Psoas muscle (tissue), 8 donors: ENCODE measurements around the gene CCDC146. TPM values are rescaled to one million over a fixed set of nuclear protein-coding genes. Genes with fewer than 3 reads are reported as not detected.
"Not testable (repeated sequence)": the region's sequence is repeated elsewhere in the genome, so short reads cannot be mapped to it uniquely, and the experiment has no call there.

ENCODE experiments used
- ATAC-seq, 4 donors: fragments of 200-7000 bp; cut with Tn5 transposase; one replicate each; pipeline ENCODE4 v1.9.1; 2020; ENCODE audit warnings: moderate library complexity in 3 of 4, mild to moderate bottlenecking in 2 of 4
- DNase-seq, 2 donors: peaks; one replicate each; pipeline ENCODE4 v3.0.0-alpha.2; 2020
- H3K27ac ChIP-seq: fragments of 200-600 bp; one replicate; pipeline ENCODE4 v1.8.0; 2022
- H3K27me3 ChIP-seq, 3 donors: fragments of 200-600 bp in 1 of 3; one replicate each; pipeline versions ENCODE4 v1.6.1 to v1.8.0; 2013 to 2022; ENCODE audit warnings: low read length in 2 of 3, mild to moderate bottlenecking in 2 of 3, moderate library complexity in 1 of 3; ENCODE audit not compliant: insufficient read depth in 3 of 3
- H3K36me3 ChIP-seq, 2 donors: fragments of 200-600 bp in 1 of 2; one replicate each; pipeline versions ENCODE4 v1.6.1 to v1.8.0; 2013 to 2022; ENCODE audit warnings: low read depth in 1 of 2, mild to moderate bottlenecking in 1 of 2, moderate library complexity in 1 of 2; ENCODE audit not compliant: insufficient read depth in 1 of 2
- H3K4me1 ChIP-seq: fragments of 200-600 bp; one replicate; pipeline ENCODE4 v1.8.0; 2022
- H3K4me3 ChIP-seq: fragments of 200-600 bp; one replicate; pipeline ENCODE4 v1.8.0; 2022; ENCODE audit warnings: mild to moderate bottlenecking
- H3K9me3 ChIP-seq: fragments of 200-600 bp; one replicate; pipeline ENCODE4 v1.8.0; 2022
- CTCF ChIP-seq: fragments of 200-600 bp; IDR thresholded peaks from one replicate; pipeline ENCODE4 v1.8.0; 2022; ENCODE audit warnings: antibody characterized with exemption
- WGBS, 3 donors: extraction: QIAGEN DNeasy Blood & Tissue Kit; methylation state at CpG; one replicate each; pipeline versions ENCODE4 v1.1.6 to v1.1.7; 2013; 5-methylcytosine and 5-hydroxymethylcytosine counted together
- intact Hi-C, 2 donors: fragments of 100-400 bp; cut with DNase I; formaldehyde crosslinking; loops; one replicate each; pipeline versions ENCODE4 v1.11.0 to v1.14.2; 2022
- polyA plus RNA-seq, 3 donors: library from polyadenylated mRNA; stranded (reverse); fragments of 200-250 nt; gene quantifications; one replicate each; pipeline ENCODE4 v1.2.3, GENCODE V29; 2013
- total RNA-seq, 4 donors: library from RNA; stranded (reverse); fragmentation: NEBNext Ultra II Directional in 2 of 4; extraction: Animal tissue kit (Norgen Biotek cat#: 25700) in 2 of 4; gene quantifications; one replicate each; pipeline versions ENCODE4 v1.2.1 to v1.2.4, GENCODE V29; 2021 to 2023
- donor health status: healthy with polysubstance abuse.
- donor health status: DM: no; HTN: no; CAD: no; lungs with moderate emphysema.
- donor health status: Bipolar disorder and iron deficiency.
- donor health status: healthy.
- donor health status: DM: yes; HTN: yes; CAD: no.
- donor health status: DM: no; HTN: no; CAD: no.
- donor health status: DM: no; HTN: no; CAD: no.
- donor health status: DM: yes; HTN: yes; CAD: no.

CCDC146 gene
- total and polyA plus RNA-seq, 7 donors = 1.2 to 3.5 (median 1.9) TPM

- WGBS, 3 donors = 77 to 78% (median 78%) methylated on average over 4 of the region's 4 CpGs
- H3K4me3 ChIP-seq = no peak overlapping the region
- no peak for ATAC-seq
Measured at GRCh38 chr7:77222065-77222464, 99.7 kb downstream of the CCDC146 start.

GRCh38 chr7:77222819-77223218 lies 100.4 kb downstream of the CCDC146 start:
- 58 to 74% (median 60%) methylated on average over 4 of the region's 4 CpGs for WGBS, 3 donors
- DNase-seq (no peak), ATAC-seq (no peak)
- no peaks in the 10 kb centered on the region for H3K4me1 ChIP-seq
- intact Hi-C loops = no loop called here
- H3K27ac ChIP-seq = no peak overlapping the region
- H3K4me3 ChIP-seq = no peak overlapping the region
- TF ChIP-seq CTCF = no peak
- H3K9me3 ChIP-seq = no peaks in the 10 kb centered on the region
- H3K27me3 ChIP-seq = no peaks in the 10 kb centered on the region
- H3K36me3 ChIP-seq = no peaks in the 10 kb centered on the region

More at GRCh38 chr7:77222065-77222464, 99.7 kb downstream of the CCDC146 start:
- DNase-seq = no peak
- intact Hi-C loops = no loop called here
- no peaks in the 10 kb centered on the region for H3K9me3 ChIP-seq
- H3K36me3 ChIP-seq = no peaks in the 10 kb centered on the region
- TF ChIP-seq CTCF = no peak
- H3K27ac ChIP-seq = no peak overlapping the region
- H3K4me1 ChIP-seq = no peaks in the 10 kb centered on the region
- H3K27me3 ChIP-seq = no peaks in the 10 kb centered on the region

GRCh38 chr7:77223261-77223660 lies 100.8 kb downstream of the CCDC146 start:
- no peaks in the 10 kb centered on the region for H3K36me3 ChIP-seq
- intact Hi-C loops = no loop called here
- no peak for DNase-seq
- H3K4me3 ChIP-seq = no peak overlapping the region
- no peaks in the 10 kb centered on the region for H3K9me3 ChIP-seq
- WGBS, 3 donors = 35 to 45% (median 37%) methylated on average over 2 of the region's 2 CpGs
- TF ChIP-seq CTCF = no peak
- H3K27ac ChIP-seq = no peak overlapping the region
- H3K27me3 ChIP-seq = no peaks in the 10 kb centered on the region
- no peak for ATAC-seq
- no peaks in the 10 kb centered on the region for H3K4me1 ChIP-seq

GRCh38 chr7:77226357-77226839 lies 104.0 kb downstream of the CCDC146 start:
- intact Hi-C loops = no loop called here
- no peaks in the 10 kb centered on the region for H3K36me3 ChIP-seq
- no peak overlapping the region for H3K27ac ChIP-seq
- H3K4me1 ChIP-seq = no peaks in the 10 kb centered on the region
- ATAC-seq (no peak), DNase-seq (no peak)
- no peak overlapping the region for H3K4me3 ChIP-seq
- WGBS, 3 donors = 88 to 94% (median 91%) methylated on average over 1 of the region's 1 CpG
- TF ChIP-seq CTCF = no peak
- no peaks in the 10 kb centered on the region for H3K27me3 ChIP-seq
- peaks cover 4% of the 10 kb centered on the region for H3K9me3 ChIP-seq

GRCh38 chr7:77228795-77229194 lies 106.4 kb downstream of the CCDC146 start:
- ATAC-seq, H3K9me3 ChIP-seq, H3K27ac ChIP-seq, H3K36me3 ChIP-seq, intact Hi-C loops, H3K4me3 ChIP-seq, H3K4me1 ChIP-seq, H3K27me3 ChIP-seq, DNase-seq: not testable (repeated sequence)
